ENCODE results near the gene CHST5. TPM values are rescaled to one million over a fixed set of nuclear protein-coding genes. Genes with fewer than 3 reads are reported as not detected.
"Not testable (repeated sequence)": the region's sequence is repeated elsewhere in the genome, so short reads cannot be mapped to it uniquely, and the experiment has no call there.

Gene CHST5
- total and polyA plus RNA-seq, 9 of the 15 experiments (the other 6 are each of a cell fraction or from before 2014, with no cell fraction given), result 0.06 to 0.21 (median 0.14) TPM; not detected in 5

- WGBS (ENCODE audit: insufficient coverage, low coverage, missing lambda C conversion rate), result 86% methylated on average over 7 of the region's 7 CpGs
- CTCF ChIA-PET (ENCODE audit: low intra/inter-chr PET ratio), result no interaction called here
- POLR2A ChIA-PET, result no interaction called here
Observed at GRCh38 chr16:75546293-75546692, 10.4 kb upstream of the CHST5 start.

GRCh38 chr16:75545879-75546278 lies 10.0 kb upstream of the CHST5 start:
- H3K27me3 ChIP-seq (ENCODE audit: control insufficient read depth in 2 of 2, insufficient read depth in 2 of 2, low read length in 2 of 2); H3K9me3 ChIP-seq (replicated peaks; ENCODE audit: control insufficient read depth, insufficient read depth, low read depth, low read length); BruUV-seq (replicated peaks); H3K9ac ChIP-seq (ENCODE audit: insufficient read depth in 1 of 2, low read depth in 2 of 2, low read length in 2 of 2); H4K20me1 ChIP-seq (replicated peaks; ENCODE audit: control insufficient read depth, insufficient read depth, low read length); H3K79me2 ChIP-seq (ENCODE audit: control insufficient read depth, insufficient read depth, low read length); H3K4me2 ChIP-seq (ENCODE audit: insufficient read depth, low read length); DNase-seq (ENCODE audit: extremely low read depth in 1 of 4, low spot score in 3 of 4); CTCF ChIA-PET (ENCODE audit: low intra/inter-chr PET ratio); FAIRE-seq; H3K4me1 ChIP-seq (replicated peaks in 1 of 2; ENCODE audit: control insufficient read depth in 2 of 2, insufficient read depth in 2 of 2, low read length in 2 of 2); POLR2A ChIA-PET; H2AFZ ChIP-seq (ENCODE audit: low read depth, low read length); in situ Hi-C loops (cut with MboI); intact Hi-C loops (cut with micrococcal nuclease); H3K36me3 ChIP-seq (ENCODE audit: control insufficient read depth, insufficient read depth, low read length); H3K27ac ChIP-seq (ENCODE audit: extremely low read depth, low read depth, low read length); H3K4me3 ChIP-seq; ATAC-seq; H3K9me1 ChIP-seq (ENCODE audit: control insufficient read depth, insufficient read depth, low read length): not testable (repeated sequence)
- WGBS (ENCODE audit: insufficient coverage, low coverage, missing lambda C conversion rate), result no CpG with 5 or more reads among the region's 1 CpG

More at GRCh38 chr16:75546293-75546692, 10.4 kb upstream of the CHST5 start:
- no TSS peak for BruUV-seq (replicated peaks)
- H3K9me3 ChIP-seq (replicated peaks; ENCODE audit: control insufficient read depth, insufficient read depth, low read depth, low read length), result no peaks in the 10 kb centered on the region
- H3K79me2 ChIP-seq (ENCODE audit: control insufficient read depth, insufficient read depth, low read length), result no peaks in the 10 kb centered on the region
- no peak for ATAC-seq
- TF ChIP-seq CEBPB (tag; IDR thresholded peaks at IDR 0.05) (peak; percentile 47; the same call in 1 of the 2 replicates), SRSF1 (IDR thresholded peaks at IDR 0.05; ENCODE audit: low read depth, low read length) (no peak)
- H3K36me3 ChIP-seq (ENCODE audit: control insufficient read depth, insufficient read depth, low read length), result peaks cover 2% of the 10 kb centered on the region; the same call in 2 of the 3 replicates
- H3K27ac ChIP-seq (ENCODE audit: extremely low read depth, low read depth, low read length), result no peak overlapping the region
- H3K9me1 ChIP-seq (ENCODE audit: control insufficient read depth, insufficient read depth, low read length), result no peaks in the 10 kb centered on the region
- intact Hi-C loops (cut with micrococcal nuclease) (no loop called here), in situ Hi-C loops (cut with MboI) (no loop called here)
- H2AFZ ChIP-seq (ENCODE audit: low read depth, low read length), result no peak overlapping the region
- peaks cover 0 to 6% of the 10 kb centered on the region in 2 experiments; a peak in 3 of 5 replicates for H3K27me3 ChIP-seq (ENCODE audit: control insufficient read depth in 2 of 2, insufficient read depth in 2 of 2, low read length in 2 of 2)
- H4K20me1 ChIP-seq (replicated peaks; ENCODE audit: control insufficient read depth, insufficient read depth, low read length), result no peaks in the 10 kb centered on the region
- no peaks in the 10 kb centered on the region for H3K4me1 ChIP-seq (replicated peaks in 1 of 2; ENCODE audit: control insufficient read depth in 2 of 2, insufficient read depth in 2 of 2, low read length in 2 of 2)
- H3K4me3 ChIP-seq, result no peak overlapping the region
- DNase-seq (ENCODE audit: extremely low read depth in 1 of 4, low spot score in 3 of 4), result no peak
- FAIRE-seq, result no peak
- no peak overlapping the region for H3K4me2 ChIP-seq (ENCODE audit: insufficient read depth, low read length)
- no peak overlapping the region for H3K9ac ChIP-seq (ENCODE audit: insufficient read depth in 1 of 2, low read depth in 2 of 2, low read length in 2 of 2)

- H4K20me1 ChIP-seq (replicated peaks; ENCODE audit: control insufficient read depth, insufficient read depth, low read length); BruUV-seq (replicated peaks); H3K4me1 ChIP-seq (replicated peaks in 1 of 2; ENCODE audit: control insufficient read depth in 2 of 2, insufficient read depth in 2 of 2, low read length in 2 of 2); H2AFZ ChIP-seq (ENCODE audit: low read depth, low read length); H3K79me2 ChIP-seq (ENCODE audit: control insufficient read depth, insufficient read depth, low read length); intact Hi-C loops (cut with micrococcal nuclease); H3K9me3 ChIP-seq (replicated peaks; ENCODE audit: control insufficient read depth, insufficient read depth, low read depth, low read length); ATAC-seq; POLR2A ChIA-PET; H3K9me1 ChIP-seq (ENCODE audit: control insufficient read depth, insufficient read depth, low read length); H3K9ac ChIP-seq (ENCODE audit: insufficient read depth in 1 of 2, low read depth in 2 of 2, low read length in 2 of 2); H3K4me3 ChIP-seq; FAIRE-seq; H3K36me3 ChIP-seq (ENCODE audit: control insufficient read depth, insufficient read depth, low read length); H3K27ac ChIP-seq (ENCODE audit: extremely low read depth, low read depth, low read length); H3K4me2 ChIP-seq (ENCODE audit: insufficient read depth, low read length); DNase-seq (ENCODE audit: extremely low read depth in 1 of 4, low spot score in 3 of 4); CTCF ChIA-PET (ENCODE audit: low intra/inter-chr PET ratio); H3K27me3 ChIP-seq (ENCODE audit: control insufficient read depth in 2 of 2, insufficient read depth in 2 of 2, low read length in 2 of 2): not testable (repeated sequence)
- 37% methylated on average over 8 of the region's 8 CpGs for WGBS (ENCODE audit: insufficient coverage, low coverage, missing lambda C conversion rate)
- in situ Hi-C loops (cut with MboI), result loop anchor here (5.0 kb wide), 1 partner anchor 35 kb away; no protein-coding TSS in a partner anchor
Observed at GRCh38 chr16:75542462-75542861, 6.6 kb upstream of the CHST5 start.

Measured in K562 (cell line).